ENCODE measurements around the gene LIMA1. TPM values are rescaled to one million over a fixed set of nuclear protein-coding genes. Genes with fewer than 3 reads are reported as not detected.
A peak's percentile ranks its signal among the peaks of the same experiment; 100 is the strongest.

The LIMA1 gene
- total RNA-seq, 2 donors from 2014 or later, result 20.7 to 28.3 TPM

DNA sequence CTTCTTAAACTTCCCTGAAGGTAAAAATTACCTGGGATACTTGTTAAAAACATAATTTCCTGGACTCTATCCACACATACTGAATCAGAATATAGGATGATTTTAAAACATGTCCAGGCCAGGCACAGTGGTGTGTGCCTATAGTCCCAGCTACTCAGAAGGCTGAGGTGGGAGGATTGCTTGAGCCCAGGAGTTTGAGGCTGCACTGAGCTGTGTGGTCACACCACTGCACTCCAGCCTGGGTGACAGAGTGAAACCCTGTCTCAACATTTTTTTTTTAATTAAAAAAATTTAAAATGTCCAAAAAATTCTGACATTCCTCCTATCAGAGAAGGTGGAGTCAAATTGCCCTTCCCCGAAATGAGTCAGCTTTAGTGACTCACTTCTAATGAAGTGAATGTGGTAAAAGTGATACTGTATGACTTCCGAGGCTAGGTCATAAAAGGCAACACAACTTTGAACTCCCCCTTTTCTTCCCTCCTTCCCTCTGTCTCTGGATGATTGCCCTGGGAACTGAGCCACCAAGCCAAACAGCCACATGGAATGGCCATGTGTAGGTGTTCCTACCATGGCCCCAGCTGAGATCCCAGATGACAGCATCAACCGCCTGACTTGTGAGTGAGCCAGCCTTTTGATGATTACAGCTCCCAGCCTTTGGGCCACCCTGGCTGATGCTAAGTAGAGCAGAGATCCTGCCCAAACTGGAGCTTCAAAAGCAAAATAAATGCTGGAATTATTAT lies 36.3 kb downstream of the LIMA1 start:
- Histone ChIP-seq H3K4me3 (no peak overlapping the region), H3K4me1 (peaks cover 0 to 32% of the 10 kb centered on the region in 2 donors), H3K36me3 (peaks cover 6% of the 10 kb centered on the region), H3K27me3 (no peaks in the 10 kb centered on the region), H3K9me3 (no peaks in the 10 kb centered on the region), H3K27ac (peak overlapping the region; percentile 64 to 70)
- DNase-seq (ENCODE audit: low spot score), result peak; percentile 82
- TF ChIP-seq, protein P1, sequence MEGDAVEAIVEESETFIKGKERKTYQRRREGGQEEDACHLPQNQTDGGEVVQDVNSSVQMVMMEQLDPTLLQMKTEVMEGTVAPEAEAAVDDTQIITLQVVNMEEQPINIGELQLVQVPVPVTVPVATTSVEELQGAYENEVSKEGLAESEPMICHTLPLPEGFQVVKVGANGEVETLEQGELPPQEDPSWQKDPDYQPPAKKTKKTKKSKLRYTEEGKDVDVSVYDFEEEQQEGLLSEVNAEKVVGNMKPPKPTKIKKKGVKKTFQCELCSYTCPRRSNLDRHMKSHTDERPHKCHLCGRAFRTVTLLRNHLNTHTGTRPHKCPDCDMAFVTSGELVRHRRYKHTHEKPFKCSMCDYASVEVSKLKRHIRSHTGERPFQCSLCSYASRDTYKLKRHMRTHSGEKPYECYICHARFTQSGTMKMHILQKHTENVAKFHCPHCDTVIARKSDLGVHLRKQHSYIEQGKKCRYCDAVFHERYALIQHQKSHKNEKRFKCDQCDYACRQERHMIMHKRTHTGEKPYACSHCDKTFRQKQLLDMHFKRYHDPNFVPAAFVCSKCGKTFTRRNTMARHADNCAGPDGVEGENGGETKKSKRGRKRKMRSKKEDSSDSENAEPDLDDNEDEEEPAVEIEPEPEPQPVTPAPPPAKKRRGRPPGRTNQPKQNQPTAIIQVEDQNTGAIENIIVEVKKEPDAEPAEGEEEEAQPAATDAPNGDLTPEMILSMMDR (IDR thresholded peaks at IDR 0.05), result no peak

DNA sequence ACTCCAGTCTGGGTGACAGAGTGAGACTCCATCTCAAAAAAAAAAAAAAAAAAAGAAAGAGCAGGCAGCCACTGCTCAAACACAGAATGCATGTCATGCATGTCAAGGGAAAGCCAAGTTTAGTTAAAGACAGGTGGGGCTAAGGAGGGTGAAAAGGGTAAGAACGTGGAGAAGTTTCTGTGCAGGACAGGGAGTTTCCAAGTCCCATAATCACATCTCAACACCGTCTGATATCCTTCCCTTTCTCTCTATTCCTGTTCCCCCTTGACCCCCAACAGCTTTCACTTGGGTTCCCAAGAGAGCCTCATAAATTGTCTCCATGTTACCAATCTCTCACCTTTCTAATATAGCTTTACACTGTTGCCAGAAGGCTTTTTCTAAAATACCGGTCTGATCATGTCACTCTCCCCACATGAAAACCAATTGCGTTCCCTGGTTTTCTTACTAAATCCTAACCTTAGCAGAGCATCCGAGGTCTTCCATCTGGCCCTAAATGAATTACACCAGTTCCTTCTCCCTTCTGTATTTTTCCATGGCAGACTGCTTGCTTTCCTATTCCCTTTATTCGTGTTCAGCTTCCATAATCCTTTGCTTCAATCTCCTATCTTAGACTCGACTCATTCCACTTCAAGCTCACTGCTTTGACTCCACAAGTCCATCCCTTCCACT lies 37.0 kb downstream of the LIMA1 start:
- Histone ChIP-seq H3K9me3 (no peaks in the 10 kb centered on the region), H3K36me3 (peaks cover 6% of the 10 kb centered on the region), H3K4me1 (peaks cover 0 to 37% of the 10 kb centered on the region in 2 donors), H3K27me3 (no peaks in the 10 kb centered on the region), H3K27ac (peak overlapping the region; percentile 64 to 70), H3K4me3 (no peak overlapping the region)
- TF ChIP-seq, protein P1 (IDR thresholded peaks at IDR 0.05), result no peak
- no peak for DNase-seq (ENCODE audit: low spot score)

DNA sequence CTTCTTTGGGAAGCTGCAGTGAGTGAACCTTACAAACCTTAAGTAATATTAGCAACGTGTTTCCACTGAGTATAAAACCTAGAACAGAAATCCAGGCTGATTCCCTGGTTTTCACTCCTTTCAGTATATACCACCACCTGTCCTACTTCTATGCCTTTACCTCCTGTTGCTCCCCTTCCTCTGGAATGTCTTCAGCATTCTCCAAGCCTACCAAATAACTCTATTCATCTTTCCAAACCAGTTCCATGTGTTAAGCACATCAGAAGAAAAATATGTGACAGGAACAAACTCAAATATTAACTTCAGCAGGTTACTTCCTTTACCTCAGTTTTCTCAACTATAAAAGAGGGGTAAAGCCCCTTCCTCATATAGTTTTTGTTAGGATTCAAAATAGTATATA lies 39.8 kb downstream of the LIMA1 start:
- TF ChIP-seq, protein P1 (IDR thresholded peaks at IDR 0.05), result no peak
- peaks cover 0 to 32% of the 10 kb centered on the region in 2 donors for H3K4me1 ChIP-seq
- H3K36me3 ChIP-seq, result peaks cover 6% of the 10 kb centered on the region

DNA sequence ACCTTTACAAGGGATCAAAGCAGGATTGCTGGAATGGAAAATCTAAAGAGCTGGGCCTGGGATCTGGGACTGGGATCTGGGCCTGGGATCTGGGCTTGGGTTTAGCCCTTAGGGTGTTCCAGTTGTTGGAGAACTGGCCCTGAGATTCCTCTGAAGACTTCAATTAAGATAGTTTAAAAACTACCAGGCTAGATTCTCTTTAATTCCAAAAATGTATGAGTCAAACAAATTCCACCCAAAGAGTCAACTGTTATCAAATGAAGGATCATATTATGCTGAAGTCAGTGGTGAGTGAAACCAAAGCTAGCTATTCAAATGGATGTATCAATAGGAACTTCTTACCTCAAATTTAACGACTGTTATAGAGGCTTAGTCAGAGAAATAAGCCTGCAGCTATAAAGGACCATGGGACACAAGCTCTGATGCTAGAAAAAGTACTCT lies 40.5 kb downstream of the LIMA1 start:
- no peak overlapping the region for H3K4me3 ChIP-seq
- H3K4me1 ChIP-seq, result peaks cover 0 to 28% of the 10 kb centered on the region in 2 donors
- no peaks in the 10 kb centered on the region for H3K9me3 ChIP-seq
- TF ChIP-seq, protein P1 (IDR thresholded peaks at IDR 0.05), result no peak
- peak overlapping the region; percentile 68 to 86 for H3K27ac ChIP-seq
- no peak for DNase-seq (ENCODE audit: low spot score)
- H3K27me3 ChIP-seq, result no peaks in the 10 kb centered on the region
- peaks cover 3% of the 10 kb centered on the region for H3K36me3 ChIP-seq

More for the DNA sequence above, 39.8 kb downstream of the LIMA1 start:
- Histone ChIP-seq H3K9me3 (no peaks in the 10 kb centered on the region), H3K4me3 (no peak overlapping the region), H3K27me3 (no peaks in the 10 kb centered on the region), H3K27ac (peak overlapping the region in 1 of 2 donors; percentile 86)
- DNase-seq (ENCODE audit: low spot score), result no peak

DNA sequence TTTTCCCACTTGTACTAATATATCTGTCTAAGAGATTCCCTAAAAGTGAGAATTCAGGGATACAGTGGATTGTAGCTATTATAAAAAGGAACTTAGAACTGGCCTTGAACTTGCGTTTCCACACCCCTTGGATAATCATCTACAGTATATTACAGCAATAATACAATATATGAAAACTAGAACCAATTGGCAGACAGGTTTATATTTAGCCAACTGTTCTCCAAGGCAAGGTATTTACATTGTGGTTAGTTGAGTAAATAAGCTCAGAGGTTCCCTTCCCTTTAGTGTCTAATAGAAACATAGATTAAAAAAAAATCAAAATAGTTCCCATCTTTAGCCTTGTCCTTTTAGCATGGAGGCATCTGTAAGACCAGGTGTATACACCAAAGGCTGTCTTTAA lies 42.1 kb downstream of the LIMA1 start:
- peak overlapping the region; percentile 19 to 86 for H3K27ac ChIP-seq
- no peak overlapping the region for H3K4me3 ChIP-seq
- TF ChIP-seq, protein P1 (IDR thresholded peaks at IDR 0.05), result no peak
- no peaks in the 10 kb centered on the region for H3K36me3 ChIP-seq
- no peak for DNase-seq (ENCODE audit: low spot score)
- no peaks in the 10 kb centered on the region for H3K9me3 ChIP-seq
- H3K27me3 ChIP-seq, result no peaks in the 10 kb centered on the region
- peaks cover 0 to 13% of the 10 kb centered on the region in 2 donors for H3K4me1 ChIP-seq
